ENCODE data around the gene BCAS3.

GRCh38 chr17:61325382-61326073 is 647.9 kb downstream of the BCAS3 start:
- TF ChIP-seq CTCF (IDR thresholded peaks at IDR 0.05; ENCODE audit: low read depth, low read length) (no peak), EZH2phosphoT487 (IDR thresholded peaks at IDR 0.05; ENCODE audit: low read depth) (no peak)

All from OCI-LY3 (cell line).